GM23338 (cell line): ENCODE measurements around the gene GNPDA1.

Experiments used
- CREB1 ChIP-seq: fragments of 250-450 bp; sonication (Bioruptor Pico); IDR thresholded peaks from 2 replicates; pipeline ENCODE4 v1.5.0; 2020; ENCODE audit warnings: low read depth, mild to moderate bottlenecking, moderate library complexity
- EZH2 ChIP-seq: fragments of 200-600 bp; sonication (generic); IDR thresholded peaks from one replicate; pipeline ENCODE4 v1.8.0; 2017; ENCODE audit warnings: antibody characterized with exemption, mild to moderate bottlenecking, low read depth; ENCODE audit not compliant: unreplicated experiment
- TF ChIP-seq, protein P1 (sequence below), 2 experiments: fragments of 200-600 bp in 1 of 2; sonication (generic) in 1 of 2; conservative IDR thresholded peaks; 2 replicates each; pipeline versions ENCODE4 v1.5.1 to v1.6.1; 2016 to 2017; ENCODE audit warnings: antibody characterized with exemption in 2 of 2, low read depth in 2 of 2, mild to moderate bottlenecking in 2 of 2, moderate library complexity in 1 of 2
- TF ChIP-seq, protein P2 (sequence below): fragments of 250-450 bp; sonication (Bioruptor Pico); IDR thresholded peaks from 2 replicates; pipeline ENCODE4 v1.5.0; 2020; ENCODE audit warnings: mild to moderate bottlenecking, moderate library complexity

GRCh38 chr5:142016556-142016955, 3.7 kb upstream of the GNPDA1 start:
- TF ChIP-seq, protein P1, sequence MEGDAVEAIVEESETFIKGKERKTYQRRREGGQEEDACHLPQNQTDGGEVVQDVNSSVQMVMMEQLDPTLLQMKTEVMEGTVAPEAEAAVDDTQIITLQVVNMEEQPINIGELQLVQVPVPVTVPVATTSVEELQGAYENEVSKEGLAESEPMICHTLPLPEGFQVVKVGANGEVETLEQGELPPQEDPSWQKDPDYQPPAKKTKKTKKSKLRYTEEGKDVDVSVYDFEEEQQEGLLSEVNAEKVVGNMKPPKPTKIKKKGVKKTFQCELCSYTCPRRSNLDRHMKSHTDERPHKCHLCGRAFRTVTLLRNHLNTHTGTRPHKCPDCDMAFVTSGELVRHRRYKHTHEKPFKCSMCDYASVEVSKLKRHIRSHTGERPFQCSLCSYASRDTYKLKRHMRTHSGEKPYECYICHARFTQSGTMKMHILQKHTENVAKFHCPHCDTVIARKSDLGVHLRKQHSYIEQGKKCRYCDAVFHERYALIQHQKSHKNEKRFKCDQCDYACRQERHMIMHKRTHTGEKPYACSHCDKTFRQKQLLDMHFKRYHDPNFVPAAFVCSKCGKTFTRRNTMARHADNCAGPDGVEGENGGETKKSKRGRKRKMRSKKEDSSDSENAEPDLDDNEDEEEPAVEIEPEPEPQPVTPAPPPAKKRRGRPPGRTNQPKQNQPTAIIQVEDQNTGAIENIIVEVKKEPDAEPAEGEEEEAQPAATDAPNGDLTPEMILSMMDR (conservative IDR thresholded peaks at IDR 0.05; ENCODE audit: low read depth in 2 of 2) = no peak
- TF ChIP-seq CREB1 (CRISPR knock-in tag) (no peak), EZH2 (no peak)
- TF ChIP-seq, protein P2, sequence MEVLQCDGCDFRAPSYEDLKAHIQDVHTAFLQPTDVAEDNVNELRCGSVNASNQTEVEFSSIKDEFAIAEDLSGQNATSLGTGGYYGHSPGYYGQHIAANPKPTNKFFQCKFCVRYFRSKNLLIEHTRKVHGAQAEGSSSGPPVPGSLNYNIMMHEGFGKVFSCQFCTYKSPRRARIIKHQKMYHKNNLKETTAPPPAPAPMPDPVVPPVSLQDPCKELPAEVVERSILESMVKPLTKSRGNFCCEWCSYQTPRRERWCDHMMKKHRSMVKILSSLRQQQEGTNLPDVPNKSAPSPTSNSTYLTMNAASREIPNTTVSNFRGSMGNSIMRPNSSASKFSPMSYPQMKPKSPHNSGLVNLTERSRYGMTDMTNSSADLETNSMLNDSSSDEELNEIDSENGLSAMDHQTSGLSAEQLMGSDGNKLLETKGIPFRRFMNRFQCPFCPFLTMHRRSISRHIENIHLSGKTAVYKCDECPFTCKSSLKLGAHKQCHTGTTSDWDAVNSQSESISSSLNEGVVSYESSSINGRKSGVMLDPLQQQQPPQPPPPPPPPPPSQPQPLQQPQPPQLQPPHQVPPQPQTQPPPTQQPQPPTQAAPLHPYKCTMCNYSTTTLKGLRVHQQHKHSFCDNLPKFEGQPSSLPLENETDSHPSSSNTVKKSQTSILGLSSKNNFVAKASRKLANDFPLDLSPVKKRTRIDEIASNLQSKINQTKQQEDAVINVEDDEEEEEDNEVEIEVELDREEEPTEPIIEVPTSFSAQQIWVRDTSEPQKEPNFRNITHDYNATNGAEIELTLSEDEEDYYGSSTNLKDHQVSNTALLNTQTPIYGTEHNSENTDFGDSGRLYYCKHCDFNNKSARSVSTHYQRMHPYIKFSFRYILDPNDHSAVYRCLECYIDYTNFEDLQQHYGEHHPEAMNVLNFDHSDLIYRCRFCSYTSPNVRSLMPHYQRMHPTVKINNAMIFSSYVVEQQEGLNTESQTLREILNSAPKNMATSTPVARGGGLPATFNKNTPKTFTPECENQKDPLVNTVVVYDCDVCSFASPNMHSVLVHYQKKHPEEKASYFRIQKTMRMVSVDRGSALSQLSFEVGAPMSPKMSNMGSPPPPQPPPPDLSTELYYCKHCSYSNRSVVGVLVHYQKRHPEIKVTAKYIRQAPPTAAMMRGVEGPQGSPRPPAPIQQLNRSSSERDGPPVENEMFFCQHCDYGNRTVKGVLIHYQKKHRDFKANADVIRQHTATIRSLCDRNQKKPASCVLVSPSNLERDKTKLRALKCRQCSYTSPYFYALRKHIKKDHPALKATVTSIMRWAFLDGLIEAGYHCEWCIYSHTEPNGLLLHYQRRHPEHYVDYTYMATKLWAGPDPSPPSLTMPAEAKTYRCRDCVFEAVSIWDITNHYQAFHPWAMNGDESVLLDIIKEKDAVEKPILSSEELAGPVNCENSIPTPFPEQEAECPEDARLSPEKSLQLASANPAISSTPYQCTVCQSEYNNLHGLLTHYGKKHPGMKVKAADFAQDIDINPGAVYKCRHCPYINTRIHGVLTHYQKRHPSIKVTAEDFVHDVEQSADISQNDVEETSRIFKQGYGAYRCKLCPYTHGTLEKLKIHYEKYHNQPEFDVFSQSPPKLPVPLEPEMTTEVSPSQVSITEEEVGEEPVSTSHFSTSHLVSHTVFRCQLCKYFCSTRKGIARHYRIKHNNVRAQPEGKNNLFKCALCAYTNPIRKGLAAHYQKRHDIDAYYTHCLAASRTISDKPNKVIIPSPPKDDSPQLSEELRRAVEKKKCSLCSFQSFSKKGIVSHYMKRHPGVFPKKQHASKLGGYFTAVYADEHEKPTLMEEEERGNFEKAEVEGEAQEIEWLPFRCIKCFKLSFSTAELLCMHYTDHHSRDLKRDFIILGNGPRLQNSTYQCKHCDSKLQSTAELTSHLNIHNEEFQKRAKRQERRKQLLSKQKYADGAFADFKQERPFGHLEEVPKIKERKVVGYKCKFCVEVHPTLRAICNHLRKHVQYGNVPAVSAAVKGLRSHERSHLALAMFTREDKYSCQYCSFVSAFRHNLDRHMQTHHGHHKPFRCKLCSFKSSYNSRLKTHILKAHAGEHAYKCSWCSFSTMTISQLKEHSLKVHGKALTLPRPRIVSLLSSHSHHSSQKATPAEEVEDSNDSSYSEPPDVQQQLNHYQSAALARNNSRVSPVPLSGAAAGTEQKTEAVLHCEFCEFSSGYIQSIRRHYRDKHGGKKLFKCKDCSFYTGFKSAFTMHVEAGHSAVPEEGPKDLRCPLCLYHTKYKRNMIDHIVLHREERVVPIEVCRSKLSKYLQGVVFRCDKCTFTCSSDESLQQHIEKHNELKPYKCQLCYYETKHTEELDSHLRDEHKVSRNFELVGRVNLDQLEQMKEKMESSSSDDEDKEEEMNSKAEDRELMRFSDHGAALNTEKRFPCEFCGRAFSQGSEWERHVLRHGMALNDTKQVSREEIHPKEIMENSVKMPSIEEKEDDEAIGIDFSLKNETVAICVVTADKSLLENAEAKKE (CRISPR knock-in tag) = no peak
